Uterus (tissue), 4 donors: ENCODE results near the gene TDRD9. TPM values are rescaled to one million over a fixed set of nuclear protein-coding genes. Genes with fewer than 3 reads are reported as not detected.

Experiments
- DNase-seq, 2 donors: peaks; one replicate each; pipeline ENCODE4 v3.0.0-alpha.2; 2019 to 2020
- H3K27ac ChIP-seq, 2 donors: fragments of 200-600 bp; sonication (generic); 1 replicate in 1 of 2; 2 replicates in 1 of 2; pipeline ENCODE4 v1.5.1; 2016 to 2018
- H3K27me3 ChIP-seq, 2 donors: fragments of 200-600 bp; sonication (generic); one replicate each; pipeline ENCODE4 v1.5.1; 2018 to 2019; ENCODE audit warnings: control low read depth in 1 of 2
- H3K36me3 ChIP-seq, 2 donors: fragments of 200-600 bp; sonication (generic); one replicate each; pipeline ENCODE4 v1.5.1; 2019; ENCODE audit warnings: control low read depth in 1 of 2
- H3K4me1 ChIP-seq, 2 donors: fragments of 200-600 bp; sonication (generic); one replicate each; pipeline ENCODE4 v1.5.1; 2018 to 2019; ENCODE audit warnings: control low read depth in 1 of 2
- H3K4me3 ChIP-seq, 2 donors: fragments of 200-600 bp; sonication (generic); 1 replicate in 1 of 2; 2 replicates in 1 of 2; pipeline ENCODE4 v1.5.1; 2018 to 2019; ENCODE audit warnings: mild to moderate bottlenecking in 1 of 2
- H3K9me3 ChIP-seq, 2 donors: fragments of 200-600 bp; sonication (generic); one replicate each; pipeline ENCODE4 v1.5.1; 2019; ENCODE audit warnings: control low read depth in 1 of 2
- CTCF ChIP-seq, 4 experiments: fragments of 200-600 bp in 2 of 4; fragments of 450-650 bp in 2 of 4; sonication (generic) in 2 of 4; IDR thresholded peaks; one replicate each; pipeline ENCODE4 v1.5.1; 2016 to 2019; ENCODE audit warnings: antibody characterized with exemption in 4 of 4, mild to moderate bottlenecking in 2 of 4, moderate library complexity in 1 of 4
- POLR2A ChIP-seq, 2 donors: fragments of 450-650 bp; IDR thresholded peaks; one replicate each; pipeline ENCODE4 v1.6.1; 2016; ENCODE audit warnings: antibody characterized with exemption in 2 of 2, mild to moderate bottlenecking in 1 of 2, moderate library complexity in 1 of 2
- intact Hi-C: fragments of 100-400 bp; cut with DNase I; formaldehyde crosslinking; loops from one replicate; pipeline ENCODE4 v1.15.1; 2023; ENCODE audit warnings: low total_unique reads
- total RNA-seq, 4 donors: library from RNA; depleted of rRNA in 3 of 4; stranded (reverse); fragments of >200 nt in 3 of 4; gene quantifications; one replicate each; pipeline versions ENCODE4 v1.1.0 to v1.2.4, GENCODE V29; 2014 to 2023
- donor health status: DM: yes; HTN: yes; CAD: no.

The TDRD9 gene
- total RNA-seq, 4 donors from 2014 or later: 0.85 to 1.8 TPM; not detected in 2

GRCh38 chr14:104011824-104012517, 83.7 kb downstream of the TDRD9 start:
- no peak for TF ChIP-seq POLR2A (IDR thresholded peaks at IDR 0.05)
- no peak for TF ChIP-seq CTCF (IDR thresholded peaks at IDR 0.05)
- Histone ChIP-seq H3K4me3 (no peak overlapping the region), H3K36me3 (no peaks in the 10 kb centered on the region), H3K27me3 (no peaks in the 10 kb centered on the region), H3K4me1 (no peaks in the 10 kb centered on the region), H3K9me3 (no peaks in the 10 kb centered on the region), H3K27ac (no peak overlapping the region)
- DNase-seq: no peak
- intact Hi-C loops: no loop called here

GRCh38 chr14:104014764-104015163, 86.5 kb downstream of the TDRD9 start:
- DNase-seq: no peak
- no peaks in the 10 kb centered on the region for H3K27me3 ChIP-seq
- intact Hi-C loops: no loop called here
- no peaks in the 10 kb centered on the region for H3K9me3 ChIP-seq
- H3K36me3 ChIP-seq: no peaks in the 10 kb centered on the region
- TF ChIP-seq CTCF (IDR thresholded peaks at IDR 0.05): no peak
- TF ChIP-seq POLR2A (IDR thresholded peaks at IDR 0.05): no peak
- no peak overlapping the region for H3K4me3 ChIP-seq
- H3K4me1 ChIP-seq: no peaks in the 10 kb centered on the region
- no peak overlapping the region for H3K27ac ChIP-seq

- TF ChIP-seq POLR2A (IDR thresholded peaks at IDR 0.05) (no peak), CTCF (IDR thresholded peaks at IDR 0.05) (no peak)
- DNase-seq: no peak
These were observed 88.8 kb downstream of the TDRD9 start for GRCh38 chr14:104016873-104017650.

GRCh38 chr14:104019029-104019428, 90.8 kb downstream of the TDRD9 start:
- no peaks in the 10 kb centered on the region for H3K4me1 ChIP-seq
- TF ChIP-seq CTCF (IDR thresholded peaks at IDR 0.05) (no peak), POLR2A (IDR thresholded peaks at IDR 0.05) (no peak)
- no peak for DNase-seq
- H3K36me3 ChIP-seq: no peaks in the 10 kb centered on the region
- H3K27me3 ChIP-seq: no peaks in the 10 kb centered on the region
- no peaks in the 10 kb centered on the region for H3K9me3 ChIP-seq
- H3K27ac ChIP-seq: no peak overlapping the region
- no peak overlapping the region for H3K4me3 ChIP-seq
- intact Hi-C loops: no loop called here

More at GRCh38 chr14:104016873-104017650, 88.8 kb downstream of the TDRD9 start:
- Histone ChIP-seq H3K27me3 (no peaks in the 10 kb centered on the region), H3K36me3 (no peaks in the 10 kb centered on the region), H3K4me1 (no peaks in the 10 kb centered on the region), H3K9me3 (no peaks in the 10 kb centered on the region), H3K4me3 (no peak overlapping the region), H3K27ac (no peak overlapping the region)
- intact Hi-C loops: no loop called here

- no peak for DNase-seq
- Histone ChIP-seq H3K4me1 (no peaks in the 10 kb centered on the region), H3K27ac (no peak overlapping the region), H3K9me3 (no peaks in the 10 kb centered on the region), H3K4me3 (no peak overlapping the region), H3K27me3 (no peaks in the 10 kb centered on the region), H3K36me3 (no peaks in the 10 kb centered on the region)
- intact Hi-C loops: no loop called here
- TF ChIP-seq CTCF (IDR thresholded peaks at IDR 0.05) (no peak), POLR2A (IDR thresholded peaks at IDR 0.05) (no peak)
These were observed 91.5 kb downstream of the TDRD9 start for GRCh38 chr14:104019806-104020205.
